Ishikawa (cell line): ENCODE measurements around the gene IFNA16.

Experiments
- CREB1 ChIP-seq: IDR thresholded peaks from 2 replicates; pipeline ENCODE4 v1.6.1; 2012; ENCODE audit warnings: low read depth
- EP300 ChIP-seq: IDR thresholded peaks from 2 replicates; pipeline ENCODE4 v1.6.1; 2012; ENCODE audit warnings: borderline replicate concordance
- FOXM1 ChIP-seq: IDR thresholded peaks from 2 replicates; pipeline ENCODE4 v1.6.1; 2012; ENCODE audit warnings: low read depth, borderline replicate concordance
- MAX ChIP-seq: IDR thresholded peaks from 2 replicates; pipeline ENCODE4 v1.6.1; 2012
- REST ChIP-seq: IDR thresholded peaks from 2 replicates; pipeline ENCODE4 v1.6.1; 2012; ENCODE audit warnings: low read depth, mild to moderate bottlenecking

GRCh38 chr9:21251638-21252037 is 34.5 kb upstream of the IFNA16 start:
- TF ChIP-seq EP300 (no peak), CREB1 (no peak), MAX (no peak), FOXM1 (no peak), REST (no peak)
